Left lung (tissue), 10 donors: Measurements from ENCODE around the gene SETD1A. TPM values are rescaled to one million over a fixed set of nuclear protein-coding genes. Genes with fewer than 3 reads are reported as not detected.
A peak's percentile ranks its signal among the peaks of the same experiment; 100 is the strongest.

ENCODE experiments used
- ATAC-seq: fragments of 200-7000 bp; cut with Tn5 transposase; one replicate; pipeline ENCODE4 v1.9.1; 2020; ENCODE audit warnings: moderate library complexity
- DNase-seq, 4 donors: peaks; one replicate each; pipeline ENCODE4 v3.0.0-alpha.2; 2013 to 2020
- H3K27ac ChIP-seq, 2 donors: fragments of 200-600 bp; sonication (generic) in 1 of 2; one replicate each; pipeline versions ENCODE4 v1.5.0 to v1.8.0; 2020 to 2021
- H3K27me3 ChIP-seq, 2 donors: fragments of 200-600 bp; sonication (generic) in 1 of 2; one replicate each; pipeline versions ENCODE4 v1.5.0 to v1.8.0; 2020 to 2021
- H3K36me3 ChIP-seq, 2 donors: fragments of 200-600 bp; sonication (generic) in 1 of 2; one replicate each; pipeline versions ENCODE4 v1.5.0 to v1.8.0; 2020 to 2021
- H3K4me1 ChIP-seq, 2 donors: fragments of 200-600 bp; one replicate each; pipeline ENCODE4 v1.8.0; 2021
- H3K4me3 ChIP-seq, 2 donors: fragments of 200-600 bp; sonication (generic) in 1 of 2; one replicate each; pipeline versions ENCODE4 v1.5.0 to v1.8.0; 2020 to 2021; ENCODE audit warnings: mild to moderate bottlenecking in 1 of 2
- H3K9me3 ChIP-seq, 2 donors: fragments of 200-600 bp; sonication (generic) in 1 of 2; one replicate each; pipeline versions ENCODE4 v1.5.0 to v1.8.0; 2020 to 2021
- CTCF ChIP-seq, 2 donors: fragments of 200-600 bp; sonication (generic) in 1 of 2; IDR thresholded peaks; one replicate each; pipeline versions ENCODE4 v1.5.0 to v1.8.0; 2021; ENCODE audit warnings: antibody characterized with exemption in 2 of 2
- intact Hi-C, 2 donors: fragments of 100-400 bp; cut with DNase I; formaldehyde crosslinking; loops; one replicate each; pipeline versions ENCODE4 v1.11.2 to v1.14.2; 2022
- polyA plus RNA-seq, 6 donors: library from polyadenylated mRNA; unstranded; fragments of 120-200 nt; gene quantifications; one replicate each; pipeline ENCODE4 v1.2.1, GENCODE V29; 2013; ENCODE audit not compliant: insufficient read length in 6 of 6
- total RNA-seq, 2 donors: library from RNA; stranded (reverse); fragmentation: NEBNext Ultra II Directional; extraction: Animal tissue kit (Norgen Biotek cat#: 25700); gene quantifications; one replicate each; pipeline ENCODE4 v1.2.1, GENCODE V29; 2021
- donor health status: DM: no; HTN: yes; CAD: no.
- donor health status: DM: no; HTN: no; CAD: no.

Gene SETD1A
- total and polyA plus RNA-seq, 8 donors: 12.1 to 21.5 (median 15.3) TPM

GRCh38 chr16:30925632-30925987 is 31.9 kb upstream of the SETD1A start:
- intact Hi-C loops: no loop called here

GRCh38 chr16:30925995-30926811 is 31.4 kb upstream of the SETD1A start:
- H3K27ac ChIP-seq: no peak overlapping the region
- ATAC-seq (no peak), DNase-seq (no peak)
- no peaks in the 10 kb centered on the region for H3K27me3 ChIP-seq
- H3K4me1 ChIP-seq: peaks cover 2 to 21% of the 10 kb centered on the region in 2 donors
- TF ChIP-seq CTCF (IDR thresholded peaks at IDR 0.05): no peak
- H3K9me3 ChIP-seq: no peaks in the 10 kb centered on the region
- intact Hi-C loops: no loop called here
- H3K36me3 ChIP-seq: peaks cover 0 to 44% of the 10 kb centered on the region in 2 donors
- H3K4me3 ChIP-seq: no peak overlapping the region

More at GRCh38 chr16:30925632-30925987, 31.9 kb upstream of the SETD1A start:
- Histone ChIP-seq H3K4me3 (no peak overlapping the region), H3K27ac (no peak overlapping the region), H3K27me3 (no peaks in the 10 kb centered on the region), H3K9me3 (no peaks in the 10 kb centered on the region), H3K36me3 (peaks cover 0 to 38% of the 10 kb centered on the region in 2 donors), H3K4me1 (peaks cover 2 to 21% of the 10 kb centered on the region in 2 donors)
- no peak for ATAC-seq
- no peak for TF ChIP-seq CTCF (IDR thresholded peaks at IDR 0.05)
- DNase-seq: peak in 1 of 4 donors; percentile 84

GRCh38 chr16:30926937-30927788 is 30.4 kb upstream of the SETD1A start:
- no peak overlapping the region for H3K27ac ChIP-seq
- peaks cover 0 to 53% of the 10 kb centered on the region in 2 donors for H3K36me3 ChIP-seq
- DNase-seq (peak in 1 of 4 donors; percentile 36), ATAC-seq (no peak)
- no peaks in the 10 kb centered on the region for H3K27me3 ChIP-seq
- intact Hi-C loops: no loop called here
- TF ChIP-seq CTCF (IDR thresholded peaks at IDR 0.05): no peak
- H3K9me3 ChIP-seq: no peaks in the 10 kb centered on the region
- peaks cover 2 to 14% of the 10 kb centered on the region in 2 donors for H3K4me1 ChIP-seq
- no peak overlapping the region for H3K4me3 ChIP-seq

- H3K36me3 ChIP-seq: peaks cover 0 to 61% of the 10 kb centered on the region in 2 donors
- TF ChIP-seq CTCF (IDR thresholded peaks at IDR 0.05): no peak
- H3K27ac ChIP-seq: no peak overlapping the region
- no peak overlapping the region for H3K4me3 ChIP-seq
- H3K27me3 ChIP-seq: no peaks in the 10 kb centered on the region
- DNase-seq: peak in 3 of 4 donors; percentile 31 to 77 (median 35)
- H3K9me3 ChIP-seq: no peaks in the 10 kb centered on the region
- peaks cover 2 to 14% of the 10 kb centered on the region in 2 donors for H3K4me1 ChIP-seq
- intact Hi-C loops: no loop called here
- ATAC-seq: no peak
Observed at GRCh38 chr16:30927789-30928378, 29.7 kb upstream of the SETD1A start.
